HUES48 (cell line): ENCODE measurements around the gene MAPKAP1.

Experiments
- H3K27ac ChIP-seq: one replicate; pipeline ENCODE4 v1.7.0; 2013; ENCODE audit warnings: low read depth, low read length, inconsistent platforms
- H3K27me3 ChIP-seq: 2 replicates; pipeline ENCODE4 v1.6.1; 2013; ENCODE audit warnings: mild to moderate bottlenecking, low read length; ENCODE audit not compliant: control insufficient read depth, insufficient read depth
- H3K36me3 ChIP-seq: 2 replicates; pipeline ENCODE4 v1.6.1; 2013; ENCODE audit warnings: low read length; ENCODE audit not compliant: control insufficient read depth, insufficient read depth
- H3K4me1 ChIP-seq: 2 replicates; pipeline ENCODE4 v1.6.1; 2013; ENCODE audit warnings: mild to moderate bottlenecking, low read length; ENCODE audit not compliant: control insufficient read depth, insufficient read depth
- H3K4me3 ChIP-seq: 2 replicates; pipeline ENCODE4 v1.5.1; 2013; ENCODE audit warnings: mild to moderate bottlenecking, low read depth, low read length
- H3K9ac ChIP-seq: 2 replicates; pipeline ENCODE4 v1.6.1; 2013; ENCODE audit warnings: mild to moderate bottlenecking, low read depth, low read length, moderate library complexity
- H3K9me3 ChIP-seq: 2 replicates; pipeline ENCODE4 v1.6.1; 2013; ENCODE audit warnings: low read length; ENCODE audit not compliant: control insufficient read depth, insufficient read depth

The MAPKAP1 gene

GRCh38 chr9:125603478-125604021, 103.5 kb downstream of the MAPKAP1 start:
- H3K27ac ChIP-seq, result no peak overlapping the region
- H3K4me3 ChIP-seq, result no peak overlapping the region
- H3K9ac ChIP-seq, result no peak overlapping the region
- H3K4me1 ChIP-seq, result peaks cover 37% of the 10 kb centered on the region
- H3K9me3 ChIP-seq, result no peaks in the 10 kb centered on the region
- no peaks in the 10 kb centered on the region for H3K36me3 ChIP-seq
- H3K27me3 ChIP-seq, result no peaks in the 10 kb centered on the region

- Histone ChIP-seq H3K36me3 (no peaks in the 10 kb centered on the region), H3K4me3 (no peak overlapping the region), H3K9me3 (no peaks in the 10 kb centered on the region), H3K27ac (no peak overlapping the region), H3K27me3 (no peaks in the 10 kb centered on the region), H3K9ac (no peak overlapping the region), H3K4me1 (peaks cover 29% of the 10 kb centered on the region)
These were observed 105.0 kb downstream of the MAPKAP1 start for GRCh38 chr9:125601961-125602360.

GRCh38 chr9:125600194-125600593, 106.8 kb downstream of the MAPKAP1 start:
- Histone ChIP-seq H3K27ac (no peak overlapping the region), H3K9me3 (no peaks in the 10 kb centered on the region), H3K36me3 (no peaks in the 10 kb centered on the region), H3K4me1 (peaks cover 13% of the 10 kb centered on the region; the same call in 1 of the 2 replicates), H3K9ac (no peak overlapping the region), H3K27me3 (no peaks in the 10 kb centered on the region), H3K4me3 (no peak overlapping the region)

GRCh38 chr9:125594223-125594610, 112.8 kb downstream of the MAPKAP1 start:
- no peaks in the 10 kb centered on the region for H3K9me3 ChIP-seq
- 0 out of 2 replicates have a peak, but pooled peaks cover 5% of the 10 kb centered on the region for H3K4me1 ChIP-seq
- no peak overlapping the region for H3K4me3 ChIP-seq
- no peaks in the 10 kb centered on the region for H3K27me3 ChIP-seq
- H3K27ac ChIP-seq, result no peak overlapping the region
- no peak overlapping the region for H3K9ac ChIP-seq
- no peaks in the 10 kb centered on the region for H3K36me3 ChIP-seq

GRCh38 chr9:125593581-125594222, 113.3 kb downstream of the MAPKAP1 start:
- no peaks in the 10 kb centered on the region for H3K36me3 ChIP-seq
- no peaks in the 10 kb centered on the region for H3K9me3 ChIP-seq
- H3K27ac ChIP-seq, result no peak overlapping the region
- no peaks in the 10 kb centered on the region for H3K27me3 ChIP-seq
- H3K9ac ChIP-seq, result no peak overlapping the region
- H3K4me3 ChIP-seq, result no peak overlapping the region
- H3K4me1 ChIP-seq, result 0 out of 2 replicates have a peak, but pooled peaks cover 5% of the 10 kb centered on the region

- 0 out of 2 replicates have a peak, but pooled peaks cover 5% of the 10 kb centered on the region for H3K4me1 ChIP-seq
- H3K27ac ChIP-seq, result no peak overlapping the region
- no peaks in the 10 kb centered on the region for H3K9me3 ChIP-seq
- no peak overlapping the region for H3K4me3 ChIP-seq
- H3K9ac ChIP-seq, result no peak overlapping the region
- H3K27me3 ChIP-seq, result no peaks in the 10 kb centered on the region
- no peaks in the 10 kb centered on the region for H3K36me3 ChIP-seq
These were observed 115.1 kb downstream of the MAPKAP1 start for GRCh38 chr9:125591888-125592287.

- Histone ChIP-seq H3K4me3 (no peak overlapping the region), H3K9me3 (no peaks in the 10 kb centered on the region), H3K36me3 (no peaks in the 10 kb centered on the region), H3K4me1 (0 out of 2 replicates have a peak, but pooled peaks cover 5% of the 10 kb centered on the region), H3K27ac (no peak overlapping the region), H3K27me3 (no peaks in the 10 kb centered on the region), H3K9ac (no peak overlapping the region)
These were observed 115.8 kb downstream of the MAPKAP1 start for GRCh38 chr9:125591245-125591644.

GRCh38 chr9:125589287-125589686, 117.7 kb downstream of the MAPKAP1 start:
- H3K9me3 ChIP-seq, result no peaks in the 10 kb centered on the region
- H3K27me3 ChIP-seq, result no peaks in the 10 kb centered on the region
- H3K36me3 ChIP-seq, result peaks cover 7% of the 10 kb centered on the region
- H3K4me3 ChIP-seq, result no peak overlapping the region
- no peak overlapping the region for H3K27ac ChIP-seq
- H3K9ac ChIP-seq, result no peak overlapping the region
- 0 out of 2 replicates have a peak, but pooled peaks cover 5% of the 10 kb centered on the region for H3K4me1 ChIP-seq

- Histone ChIP-seq H3K4me3 (no peak overlapping the region), H3K36me3 (peaks cover 11% of the 10 kb centered on the region), H3K4me1 (0 out of 2 replicates have a peak, but pooled peaks cover 5% of the 10 kb centered on the region), H3K27me3 (no peaks in the 10 kb centered on the region), H3K27ac (no peak overlapping the region), H3K9ac (no peak overlapping the region), H3K9me3 (no peaks in the 10 kb centered on the region)
These were observed 119.1 kb downstream of the MAPKAP1 start for GRCh38 chr9:125587819-125588460.

- H3K27ac ChIP-seq, result no peak overlapping the region
- H3K4me1 ChIP-seq, result 0 out of 2 replicates have a peak, but pooled peaks cover 5% of the 10 kb centered on the region
- no peaks in the 10 kb centered on the region for H3K9me3 ChIP-seq
- H3K4me3 ChIP-seq, result no peak overlapping the region
- no peak overlapping the region for H3K9ac ChIP-seq
- peaks cover 11% of the 10 kb centered on the region for H3K36me3 ChIP-seq
- H3K27me3 ChIP-seq, result no peaks in the 10 kb centered on the region
These were observed 120.9 kb downstream of the MAPKAP1 start for GRCh38 chr9:125586172-125586511.

GRCh38 chr9:125585503-125586171, 121.4 kb downstream of the MAPKAP1 start:
- H3K27ac ChIP-seq, result no peak overlapping the region
- no peak overlapping the region for H3K9ac ChIP-seq
- H3K4me3 ChIP-seq, result no peak overlapping the region
- no peaks in the 10 kb centered on the region for H3K9me3 ChIP-seq
- H3K27me3 ChIP-seq, result no peaks in the 10 kb centered on the region
- peaks cover 13% of the 10 kb centered on the region for H3K36me3 ChIP-seq
- H3K4me1 ChIP-seq, result 0 out of 2 replicates have a peak, but pooled peaks cover 5% of the 10 kb centered on the region
